ENCODE measurements around the gene A3GALT2.

The A3GALT2 gene

DNA sequence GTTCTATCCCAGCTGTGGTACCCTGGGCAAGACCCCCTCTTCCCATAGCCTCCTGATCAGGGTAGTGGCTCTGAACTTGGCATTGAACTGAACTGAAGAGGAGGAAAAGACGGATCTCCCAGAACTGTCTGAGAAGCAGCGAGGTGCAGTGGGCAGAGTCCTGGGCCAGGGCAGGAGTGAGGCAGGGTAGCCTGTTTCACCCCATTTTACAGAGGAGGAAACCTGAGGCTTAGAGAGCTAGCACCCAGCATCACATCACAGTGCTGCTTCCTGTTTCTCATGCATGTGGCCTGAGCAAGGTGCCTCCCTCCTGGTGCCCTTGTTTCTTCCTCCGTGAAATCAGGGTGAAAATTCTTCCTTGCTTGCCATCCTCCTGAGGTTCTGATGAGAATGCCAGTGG, 47.5 kb downstream of the A3GALT2 start:
- Histone ChIP-seq H3K4me3 (ENCODE audit: low read depth in 1 of 2, low read length in 2 of 2) (no peak overlapping the region), H3K27me3 (ENCODE audit: control insufficient read depth in 1 of 2, insufficient read depth in 2 of 2, low read length in 2 of 2) (no peaks in the 10 kb centered on the region), H3K9ac (ENCODE audit: low read depth in 1 of 2, low read length in 2 of 2) (no peak overlapping the region), H3K9me3 (ENCODE audit: control insufficient read depth in 1 of 2, low read length in 2 of 2) (no peaks in the 10 kb centered on the region), H3K4me1 (ENCODE audit: control insufficient read depth in 1 of 2, insufficient read depth in 2 of 2, low read length in 2 of 2) (no peaks in the 10 kb centered on the region), H3K36me3 (ENCODE audit: control insufficient read depth in 1 of 2, insufficient read depth in 2 of 2, low read length in 2 of 2) (peaks cover 9 to 28% of the 10 kb centered on the region in 2 donors), H3K27ac (ENCODE audit: low read depth, low read length) (no peak overlapping the region)

DNA sequence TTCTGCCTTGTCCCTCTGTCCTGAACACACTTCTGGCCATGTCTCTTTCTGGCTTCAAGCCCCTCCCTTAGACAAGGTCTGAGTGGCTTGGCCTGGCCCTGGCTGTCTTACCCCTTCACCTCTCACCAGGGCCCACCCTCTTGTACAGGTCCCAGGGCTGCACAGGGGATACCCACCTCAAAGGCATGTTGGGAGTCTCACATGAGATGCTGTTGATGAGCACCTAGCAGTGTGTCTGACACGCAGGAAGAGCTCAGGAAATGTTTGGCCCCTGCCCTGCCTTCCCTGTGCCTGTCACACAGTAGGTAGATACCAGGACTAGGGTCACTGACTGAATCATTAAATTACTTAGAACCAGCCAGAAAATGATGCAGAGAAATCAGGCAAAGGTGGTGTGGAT, 48.0 kb downstream of the A3GALT2 start:
- Histone ChIP-seq H3K4me1 (ENCODE audit: control insufficient read depth in 1 of 2, insufficient read depth in 2 of 2, low read length in 2 of 2) (no peaks in the 10 kb centered on the region), H3K9ac (ENCODE audit: low read depth in 1 of 2, low read length in 2 of 2) (no peak overlapping the region)

DNA sequence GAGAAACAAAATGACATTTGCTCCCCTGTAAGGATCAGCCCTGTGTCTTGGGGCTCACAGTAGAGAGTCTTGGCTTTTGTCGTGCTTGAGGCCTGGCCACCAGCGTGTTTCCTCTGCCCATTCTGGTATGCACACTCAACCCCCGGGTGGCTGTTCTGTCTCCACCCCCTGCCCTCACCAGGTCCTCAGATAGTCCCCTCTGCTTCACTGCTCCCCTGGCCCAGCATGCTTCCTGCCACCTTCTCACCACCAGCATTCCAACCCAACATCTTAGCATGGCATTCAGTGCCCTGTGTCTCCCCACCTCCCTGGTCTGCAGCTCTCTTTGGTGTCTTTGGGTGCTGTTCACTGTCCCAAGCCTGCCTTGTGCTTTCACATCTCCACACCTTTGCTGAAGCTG, 48.4 kb downstream of the A3GALT2 start:
- Histone ChIP-seq H3K27ac (ENCODE audit: low read depth, low read length) (no peak overlapping the region), H3K27me3 (ENCODE audit: control insufficient read depth in 1 of 2, insufficient read depth in 2 of 2, low read length in 2 of 2) (no peaks in the 10 kb centered on the region), H3K9ac (ENCODE audit: low read depth in 1 of 2, low read length in 2 of 2) (no peak overlapping the region), H3K36me3 (ENCODE audit: control insufficient read depth in 1 of 2, insufficient read depth in 2 of 2, low read length in 2 of 2) (peaks cover 6 to 25% of the 10 kb centered on the region in 2 donors), H3K4me3 (ENCODE audit: low read depth in 1 of 2, low read length in 2 of 2) (no peak overlapping the region), H3K9me3 (ENCODE audit: control insufficient read depth in 1 of 2, low read length in 2 of 2) (no peaks in the 10 kb centered on the region), H3K4me1 (ENCODE audit: control insufficient read depth in 1 of 2, insufficient read depth in 2 of 2, low read length in 2 of 2) (no peaks in the 10 kb centered on the region)

More for the DNA sequence above, 48.0 kb downstream of the A3GALT2 start:
- H3K36me3 ChIP-seq (ENCODE audit: control insufficient read depth in 1 of 2, insufficient read depth in 2 of 2, low read length in 2 of 2): peaks cover 9 to 28% of the 10 kb centered on the region in 2 donors
- no peaks in the 10 kb centered on the region for H3K9me3 ChIP-seq (ENCODE audit: control insufficient read depth in 1 of 2, low read length in 2 of 2)
- no peaks in the 10 kb centered on the region for H3K27me3 ChIP-seq (ENCODE audit: control insufficient read depth in 1 of 2, insufficient read depth in 2 of 2, low read length in 2 of 2)
- H3K27ac ChIP-seq (ENCODE audit: low read depth, low read length): no peak overlapping the region
- H3K4me3 ChIP-seq (ENCODE audit: low read depth in 1 of 2, low read length in 2 of 2): no peak overlapping the region

DNA sequence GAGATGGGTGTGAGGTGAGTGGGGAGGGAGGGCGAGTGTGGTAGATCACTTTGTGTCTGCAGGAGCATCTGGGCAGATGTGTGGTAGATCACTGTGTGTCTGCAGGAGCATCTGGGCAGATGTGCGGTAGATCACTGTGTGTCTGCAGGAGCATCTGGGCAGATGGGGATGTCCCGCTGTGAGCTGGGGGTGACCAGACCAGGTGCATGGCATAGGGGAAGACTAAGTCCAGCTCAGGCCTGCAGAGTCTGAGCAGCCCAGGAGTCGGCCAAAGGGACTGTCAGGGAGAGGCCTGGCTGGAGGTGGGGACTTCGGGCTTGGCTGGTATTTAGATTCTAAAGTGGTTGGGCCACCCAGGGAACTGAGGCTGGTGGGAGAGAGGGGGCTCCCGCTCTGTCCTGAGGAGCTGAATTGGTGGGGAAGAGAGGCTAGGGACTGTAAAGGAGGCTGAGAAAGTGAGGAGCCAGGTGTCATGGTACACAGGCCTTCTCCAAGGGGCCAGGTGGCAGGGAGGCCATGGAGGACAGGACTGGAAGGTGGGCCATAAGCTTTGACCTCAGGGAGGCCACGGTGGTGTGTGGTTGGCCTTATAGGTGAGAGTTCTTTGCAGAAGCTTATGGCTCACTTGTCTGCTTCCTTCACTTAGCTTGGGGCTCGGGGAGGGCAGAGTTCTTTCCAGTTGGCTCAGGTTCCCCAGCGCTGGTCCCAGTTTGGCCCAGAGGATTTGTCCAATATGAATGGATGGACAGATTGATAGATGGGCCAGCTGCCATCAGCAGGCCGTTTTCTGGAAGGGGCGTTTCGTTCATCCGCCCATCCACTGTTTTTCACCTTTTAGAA, 49.0 kb downstream of the A3GALT2 start:
- H3K36me3 ChIP-seq (ENCODE audit: control insufficient read depth in 1 of 2, insufficient read depth in 2 of 2, low read length in 2 of 2): peaks cover 4 to 19% of the 10 kb centered on the region in 2 donors
- no peaks in the 10 kb centered on the region for H3K4me1 ChIP-seq (ENCODE audit: control insufficient read depth in 1 of 2, insufficient read depth in 2 of 2, low read length in 2 of 2)
- H3K4me3 ChIP-seq (ENCODE audit: low read depth in 1 of 2, low read length in 2 of 2): no peak overlapping the region
- H3K27me3 ChIP-seq (ENCODE audit: control insufficient read depth in 1 of 2, insufficient read depth in 2 of 2, low read length in 2 of 2): no peaks in the 10 kb centered on the region
- no peak overlapping the region for H3K9ac ChIP-seq (ENCODE audit: low read depth in 1 of 2, low read length in 2 of 2)
- H3K9me3 ChIP-seq (ENCODE audit: control insufficient read depth in 1 of 2, low read length in 2 of 2): no peaks in the 10 kb centered on the region
- H3K27ac ChIP-seq (ENCODE audit: low read depth, low read length): no peak overlapping the region

DNA sequence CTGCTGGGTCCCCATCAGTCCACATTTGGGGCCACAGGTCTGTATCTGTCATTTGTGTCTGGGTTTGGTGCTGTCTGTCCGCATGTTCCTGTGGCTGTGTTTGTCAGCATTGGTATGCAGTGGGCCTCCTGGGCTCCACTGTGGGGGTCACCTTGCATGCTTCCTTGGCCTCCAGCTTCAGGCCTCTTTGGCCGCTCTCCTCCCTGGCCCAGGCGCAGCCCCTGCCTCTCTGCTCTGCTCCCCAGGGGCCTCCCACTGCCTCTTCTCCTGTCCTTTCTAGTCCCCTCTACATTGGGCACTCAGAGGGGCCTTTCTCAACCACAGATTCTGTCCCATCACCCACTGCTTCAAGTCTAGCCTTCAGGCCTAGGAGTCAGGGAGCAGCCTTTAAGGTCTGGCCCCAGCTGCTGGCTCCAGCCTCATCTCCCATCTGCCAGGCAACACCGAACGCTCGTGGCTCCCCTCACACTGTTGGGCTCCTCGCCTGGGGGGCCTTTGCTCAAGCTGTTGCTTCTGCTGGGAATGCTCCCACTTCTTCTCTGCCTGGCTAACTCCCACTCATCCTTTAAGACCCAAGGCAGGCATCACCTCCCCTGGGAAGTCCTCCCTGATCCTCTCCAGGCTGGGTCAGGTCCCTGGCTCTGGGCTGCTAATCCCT, 50.0 kb downstream of the A3GALT2 start:
- peaks cover 4 to 16% of the 10 kb centered on the region in 2 donors for H3K36me3 ChIP-seq (ENCODE audit: control insufficient read depth in 1 of 2, insufficient read depth in 2 of 2, low read length in 2 of 2)
- H3K9ac ChIP-seq (ENCODE audit: low read depth in 1 of 2, low read length in 2 of 2): no peak overlapping the region
- no peaks in the 10 kb centered on the region for H3K27me3 ChIP-seq (ENCODE audit: control insufficient read depth in 1 of 2, insufficient read depth in 2 of 2, low read length in 2 of 2)
- H3K27ac ChIP-seq (ENCODE audit: low read depth, low read length): no peak overlapping the region
- H3K4me1 ChIP-seq (ENCODE audit: control insufficient read depth in 1 of 2, insufficient read depth in 2 of 2, low read length in 2 of 2): no peaks in the 10 kb centered on the region
- H3K9me3 ChIP-seq (ENCODE audit: control insufficient read depth in 1 of 2, low read length in 2 of 2): no peaks in the 10 kb centered on the region
- no peak overlapping the region for H3K4me3 ChIP-seq (ENCODE audit: low read depth in 1 of 2, low read length in 2 of 2)

DNA sequence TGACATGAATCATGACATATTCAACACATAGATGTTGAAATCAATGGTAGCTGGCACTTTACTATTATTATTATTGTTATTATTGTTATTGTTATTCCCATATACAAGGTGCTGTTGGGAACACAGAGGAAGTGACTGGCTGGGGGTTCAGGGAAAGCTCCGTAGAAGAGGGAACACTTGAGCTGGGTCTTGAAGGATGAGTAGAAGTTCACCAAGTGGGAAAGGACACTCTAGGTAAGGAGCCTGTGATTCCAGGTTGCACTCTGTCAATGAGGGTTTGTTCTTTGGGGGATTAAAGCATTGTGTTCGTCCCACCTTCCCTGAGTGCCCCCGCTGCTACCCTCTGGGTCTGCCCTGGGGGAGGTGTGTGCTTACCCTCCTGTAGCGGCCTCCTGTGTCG, 50.5 kb downstream of the A3GALT2 start:
- Histone ChIP-seq H3K9me3 (ENCODE audit: control insufficient read depth in 1 of 2, low read length in 2 of 2) (no peaks in the 10 kb centered on the region), H3K4me3 (ENCODE audit: low read depth in 1 of 2, low read length in 2 of 2) (no peak overlapping the region), H3K4me1 (ENCODE audit: control insufficient read depth in 1 of 2, insufficient read depth in 2 of 2, low read length in 2 of 2) (no peaks in the 10 kb centered on the region), H3K27ac (ENCODE audit: low read depth, low read length) (no peak overlapping the region), H3K9ac (ENCODE audit: low read depth in 1 of 2, low read length in 2 of 2) (no peak overlapping the region), H3K27me3 (ENCODE audit: control insufficient read depth in 1 of 2, insufficient read depth in 2 of 2, low read length in 2 of 2) (no peaks in the 10 kb centered on the region), H3K36me3 (ENCODE audit: control insufficient read depth in 1 of 2, insufficient read depth in 2 of 2, low read length in 2 of 2) (peaks cover 4 to 16% of the 10 kb centered on the region in 2 donors)

DNA sequence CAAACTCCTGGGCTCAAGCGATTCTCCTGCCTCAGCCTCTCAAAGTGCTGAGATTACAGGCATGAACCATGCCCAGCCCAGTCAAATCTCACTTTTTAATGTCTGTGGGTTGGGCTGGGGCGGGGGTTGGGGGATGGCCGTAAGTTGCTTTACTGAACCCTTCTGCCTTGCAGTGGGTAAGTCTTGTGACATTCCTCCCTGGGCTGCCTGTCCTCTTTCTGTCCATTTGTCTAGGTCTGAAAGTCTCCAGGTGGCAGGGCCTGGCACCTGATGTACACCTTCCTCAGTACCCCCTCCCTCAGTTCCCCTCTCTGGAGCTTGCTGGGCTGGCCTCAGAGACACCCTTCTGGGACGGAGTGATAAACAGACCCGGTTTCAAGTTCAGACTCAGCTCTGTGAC, 51.3 kb downstream of the A3GALT2 start:
- Histone ChIP-seq H3K9ac (ENCODE audit: low read depth in 1 of 2, low read length in 2 of 2) (no peak overlapping the region), H3K36me3 (ENCODE audit: control insufficient read depth in 1 of 2, insufficient read depth in 2 of 2, low read length in 2 of 2) (peaks cover 4 to 16% of the 10 kb centered on the region in 2 donors), H3K27me3 (ENCODE audit: control insufficient read depth in 1 of 2, insufficient read depth in 2 of 2, low read length in 2 of 2) (no peaks in the 10 kb centered on the region), H3K4me1 (ENCODE audit: control insufficient read depth in 1 of 2, insufficient read depth in 2 of 2, low read length in 2 of 2) (no peaks in the 10 kb centered on the region), H3K9me3 (ENCODE audit: control insufficient read depth in 1 of 2, low read length in 2 of 2) (no peaks in the 10 kb centered on the region), H3K4me3 (ENCODE audit: low read depth in 1 of 2, low read length in 2 of 2) (no peak overlapping the region), H3K27ac (ENCODE audit: low read depth, low read length) (no peak overlapping the region)

DNA sequence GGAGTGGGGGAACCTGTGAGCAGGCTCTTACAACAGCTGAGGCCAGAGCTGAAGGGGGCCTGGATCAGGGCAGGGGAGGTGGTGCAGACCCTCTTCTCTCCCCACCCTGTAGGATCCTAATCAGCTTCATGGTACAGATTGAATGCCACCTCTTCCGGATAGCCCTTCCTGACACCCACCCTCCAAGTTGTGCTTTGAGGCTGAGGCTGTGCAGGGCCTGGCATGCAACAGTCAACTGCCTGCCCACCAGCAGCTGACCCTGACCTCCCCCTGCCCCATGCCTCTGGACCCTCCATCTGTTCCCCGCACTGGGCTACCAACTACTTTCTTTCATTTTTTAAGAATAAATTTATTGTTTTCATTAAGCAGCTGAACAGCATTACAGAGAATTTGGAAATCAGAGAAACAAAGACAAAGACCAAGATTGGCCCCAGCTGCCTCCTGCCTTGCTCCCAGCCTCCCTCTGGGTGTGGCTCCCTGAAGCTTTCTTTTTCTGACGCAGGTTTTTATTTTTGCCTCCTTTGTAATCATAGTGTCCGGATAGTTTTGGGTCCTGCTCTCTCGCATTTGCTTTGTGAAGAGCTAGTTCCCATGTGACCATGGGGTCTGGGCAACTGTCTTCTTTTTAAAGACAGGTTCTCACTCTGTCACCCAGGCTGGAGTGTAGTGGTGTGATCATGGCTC, 51.8 kb downstream of the A3GALT2 start:
- no peak overlapping the region for H3K27ac ChIP-seq (ENCODE audit: low read depth, low read length)
- peaks cover 4 to 16% of the 10 kb centered on the region in 2 donors for H3K36me3 ChIP-seq (ENCODE audit: control insufficient read depth in 1 of 2, insufficient read depth in 2 of 2, low read length in 2 of 2)
- no peaks in the 10 kb centered on the region for H3K9me3 ChIP-seq (ENCODE audit: control insufficient read depth in 1 of 2, low read length in 2 of 2)
- H3K4me1 ChIP-seq (ENCODE audit: control insufficient read depth in 1 of 2, insufficient read depth in 2 of 2, low read length in 2 of 2): no peaks in the 10 kb centered on the region
- no peaks in the 10 kb centered on the region for H3K27me3 ChIP-seq (ENCODE audit: control insufficient read depth in 1 of 2, insufficient read depth in 2 of 2, low read length in 2 of 2)
- no peak overlapping the region for H3K9ac ChIP-seq (ENCODE audit: low read depth in 1 of 2, low read length in 2 of 2)
- no peak overlapping the region for H3K4me3 ChIP-seq (ENCODE audit: low read depth in 1 of 2, low read length in 2 of 2)

DNA sequence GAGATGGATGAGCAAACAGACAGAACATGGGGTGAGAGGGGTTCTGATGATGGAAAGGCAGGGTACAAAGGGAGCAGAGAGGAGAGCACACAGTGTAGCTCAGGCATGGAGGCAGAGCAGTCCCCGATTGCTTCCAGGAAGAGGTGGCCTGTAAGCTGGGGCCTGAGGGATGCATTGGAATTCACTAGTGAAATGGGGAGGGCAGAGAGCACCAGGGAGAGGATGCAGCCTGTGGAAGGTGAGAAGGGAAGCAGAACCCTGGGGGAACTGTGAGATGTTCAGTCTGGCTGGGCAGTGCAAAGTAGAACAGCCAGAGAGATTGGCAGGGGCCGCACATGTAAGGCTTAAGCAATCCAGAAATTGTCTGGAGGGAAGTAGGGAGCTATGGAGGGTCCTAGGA, 52.4 kb downstream of the A3GALT2 start:
- Histone ChIP-seq H3K9ac (ENCODE audit: low read depth in 1 of 2, low read length in 2 of 2) (no peak overlapping the region), H3K4me3 (ENCODE audit: low read depth in 1 of 2, low read length in 2 of 2) (no peak overlapping the region), H3K4me1 (ENCODE audit: control insufficient read depth in 1 of 2, insufficient read depth in 2 of 2, low read length in 2 of 2) (no peaks in the 10 kb centered on the region), H3K27me3 (ENCODE audit: control insufficient read depth in 1 of 2, insufficient read depth in 2 of 2, low read length in 2 of 2) (no peaks in the 10 kb centered on the region), H3K27ac (ENCODE audit: low read depth, low read length) (no peak overlapping the region), H3K36me3 (ENCODE audit: control insufficient read depth in 1 of 2, insufficient read depth in 2 of 2, low read length in 2 of 2) (peaks cover 4 to 15% of the 10 kb centered on the region in 2 donors), H3K9me3 (ENCODE audit: control insufficient read depth in 1 of 2, low read length in 2 of 2) (no peaks in the 10 kb centered on the region)
